Fibroblast of the aortic adventitia (primary cell): ENCODE results near the gene PLPP1. TPM values are rescaled to one million over a fixed set of nuclear protein-coding genes. Genes with fewer than 3 reads are reported as not detected.

Experiments
- DNase-seq: peaks from one replicate; pipeline ENCODE4 v3.0.0-alpha.2; 2010; ENCODE audit warnings: low read depth
- H3K4me3 ChIP-seq: 2 replicates; pipeline ENCODE4 v1.5.1; 2011; ENCODE audit warnings: low read depth, mild to moderate bottlenecking, control low read depth, low read length, moderate library complexity
- small RNA-seq: library from RNA; depleted of rRNA; stranded (forward); fragments of <200 nt; gene quantifications from one replicate; pipeline ENCODE3, GENCODE V24; 2012
- total RNA-seq: library from RNA; depleted of rRNA; stranded (reverse); fragments of >200 nt; gene quantifications from 2 replicates; pipeline ENCODE4 v1.2.3, GENCODE V29; 2012; ENCODE audit warnings: low replicate concordance
- TF ChIP-seq, protein P1 (sequence below): IDR thresholded peaks from 2 replicates; pipeline ENCODE4 v1.5.1; 2011; ENCODE audit warnings: mild to moderate bottlenecking, low read length, control low read depth, inconsistent platforms; ENCODE audit not compliant: insufficient read depth

Gene PLPP1
- total RNA-seq, 1 donor: 71.8 TPM

DNA sequence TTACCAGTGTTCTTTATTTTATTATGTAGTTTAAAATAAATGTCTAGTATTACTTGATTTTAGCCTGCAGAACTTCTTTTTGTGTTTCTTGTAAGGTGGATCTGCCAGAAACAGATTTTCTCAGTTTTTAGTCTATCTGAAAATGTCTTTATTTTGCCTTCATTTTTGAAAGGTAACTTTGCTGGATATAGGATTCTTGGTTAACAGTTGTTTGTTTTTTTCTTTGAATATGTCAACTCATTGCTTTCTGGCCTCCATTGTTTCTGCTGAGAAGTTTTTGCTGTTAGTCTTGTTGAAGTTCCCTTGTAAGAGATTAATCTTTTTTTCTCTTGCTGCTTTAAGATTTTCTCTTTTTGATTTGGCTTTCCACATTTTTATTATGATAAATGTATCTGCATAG is 151.5 kb downstream of the PLPP1 start:
- TF ChIP-seq, protein P1, sequence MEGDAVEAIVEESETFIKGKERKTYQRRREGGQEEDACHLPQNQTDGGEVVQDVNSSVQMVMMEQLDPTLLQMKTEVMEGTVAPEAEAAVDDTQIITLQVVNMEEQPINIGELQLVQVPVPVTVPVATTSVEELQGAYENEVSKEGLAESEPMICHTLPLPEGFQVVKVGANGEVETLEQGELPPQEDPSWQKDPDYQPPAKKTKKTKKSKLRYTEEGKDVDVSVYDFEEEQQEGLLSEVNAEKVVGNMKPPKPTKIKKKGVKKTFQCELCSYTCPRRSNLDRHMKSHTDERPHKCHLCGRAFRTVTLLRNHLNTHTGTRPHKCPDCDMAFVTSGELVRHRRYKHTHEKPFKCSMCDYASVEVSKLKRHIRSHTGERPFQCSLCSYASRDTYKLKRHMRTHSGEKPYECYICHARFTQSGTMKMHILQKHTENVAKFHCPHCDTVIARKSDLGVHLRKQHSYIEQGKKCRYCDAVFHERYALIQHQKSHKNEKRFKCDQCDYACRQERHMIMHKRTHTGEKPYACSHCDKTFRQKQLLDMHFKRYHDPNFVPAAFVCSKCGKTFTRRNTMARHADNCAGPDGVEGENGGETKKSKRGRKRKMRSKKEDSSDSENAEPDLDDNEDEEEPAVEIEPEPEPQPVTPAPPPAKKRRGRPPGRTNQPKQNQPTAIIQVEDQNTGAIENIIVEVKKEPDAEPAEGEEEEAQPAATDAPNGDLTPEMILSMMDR: no peak
- no peak overlapping the region for H3K4me3 ChIP-seq
- DNase-seq: no peak

- no peak overlapping the region for H3K4me3 ChIP-seq
- no peak for DNase-seq
Measured at GRCh38 chr5:55377810-55378209, 157.0 kb downstream of the PLPP1 start.

More at GRCh38 chr5:55377810-55378209, 157.0 kb downstream of the PLPP1 start:
- TF ChIP-seq, protein P1: no peak

Small RNAs within 50 kb of the gene (small RNA-seq; reads per million reads assigned to genes)
- not detected for gene MIR5687

Other genes with a start within 250 kb of the PLPP1 start
- gene DHX29, start 227.3 kb downstream of the PLPP1 start, total RNA-seq: 36.7 and 53.4 TPM in 2 replicates
- gene MTREX, start 227.0 kb downstream of the PLPP1 start, total RNA-seq: 102 and 123 TPM in 2 replicates
- gene SLC38A9, start 177.4 kb upstream of the PLPP1 start, total RNA-seq: 35.6 and 41.3 TPM in 2 replicates
- not detected in 2 replicates for gene DDX4, start 203.1 kb upstream of the PLPP1 start, total RNA-seq